Activated CD4-positive, alpha-beta memory T cell treated with anti-CD3 and anti-CD28 coated beads for 36 hours (primary cell): ENCODE measurements around the gene EREG. TPM values are rescaled to one million over a fixed set of nuclear protein-coding genes. Genes with fewer than 3 reads are reported as not detected.

Experiments used
- CTCF ChIA-PET: fragments of 350-600 bp; sonication (Branson Sonifier 250); formaldehyde crosslinking; loops from one replicate; lab custom pipeline; 2021; ENCODE audit warnings: antibody characterized with exemption, inconsistent platforms; lab: Charles Lee
- POLR2A ChIA-PET: fragments of 350-600 bp; sonication (Branson Sonifier 250); formaldehyde crosslinking; loops from one replicate; lab custom pipeline; 2021; ENCODE audit warnings: antibody characterized with exemption; lab: Charles Lee
- DNase-seq: peaks from one replicate; pipeline ENCODE4 v3.0.0-alpha.2; 2020
- H3K27ac Mint-ChIP-seq: one replicate; pipeline ENCODE4 v1.8.0; 2021; ENCODE audit warnings: mixed read lengths
- H3K27me3 Mint-ChIP-seq: one replicate; pipeline ENCODE4 v1.8.0; 2021; ENCODE audit warnings: mixed read lengths
- H3K36me3 Mint-ChIP-seq: one replicate; pipeline ENCODE4 v1.8.0; 2021; ENCODE audit warnings: mixed read lengths
- H3K4me1 Mint-ChIP-seq: one replicate; pipeline ENCODE4 v1.8.0; 2021; ENCODE audit warnings: low read depth, mixed read lengths
- H3K4me3 Mint-ChIP-seq: one replicate; pipeline ENCODE4 v1.8.0; 2021; ENCODE audit warnings: mild to moderate bottlenecking, mixed read lengths
- H3K9me3 Mint-ChIP-seq: one replicate; pipeline ENCODE4 v1.8.0; 2021; ENCODE audit warnings: mixed read lengths
- intact Hi-C: fragments of 100-400 bp; cut with micrococcal nuclease; formaldehyde crosslinking; loops from one replicate; pipeline ENCODE4 v1.15.1; 2023
- total RNA-seq, 2 experiments: library from RNA; stranded (reverse); gene quantifications; one replicate each; pipeline ENCODE4 v1.2.3, GENCODE V29; 2021

The EREG gene, protein sequence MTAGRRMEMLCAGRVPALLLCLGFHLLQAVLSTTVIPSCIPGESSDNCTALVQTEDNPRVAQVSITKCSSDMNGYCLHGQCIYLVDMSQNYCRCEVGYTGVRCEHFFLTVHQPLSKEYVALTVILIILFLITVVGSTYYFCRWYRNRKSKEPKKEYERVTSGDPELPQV
- not detected for total RNA-seq

DNA sequence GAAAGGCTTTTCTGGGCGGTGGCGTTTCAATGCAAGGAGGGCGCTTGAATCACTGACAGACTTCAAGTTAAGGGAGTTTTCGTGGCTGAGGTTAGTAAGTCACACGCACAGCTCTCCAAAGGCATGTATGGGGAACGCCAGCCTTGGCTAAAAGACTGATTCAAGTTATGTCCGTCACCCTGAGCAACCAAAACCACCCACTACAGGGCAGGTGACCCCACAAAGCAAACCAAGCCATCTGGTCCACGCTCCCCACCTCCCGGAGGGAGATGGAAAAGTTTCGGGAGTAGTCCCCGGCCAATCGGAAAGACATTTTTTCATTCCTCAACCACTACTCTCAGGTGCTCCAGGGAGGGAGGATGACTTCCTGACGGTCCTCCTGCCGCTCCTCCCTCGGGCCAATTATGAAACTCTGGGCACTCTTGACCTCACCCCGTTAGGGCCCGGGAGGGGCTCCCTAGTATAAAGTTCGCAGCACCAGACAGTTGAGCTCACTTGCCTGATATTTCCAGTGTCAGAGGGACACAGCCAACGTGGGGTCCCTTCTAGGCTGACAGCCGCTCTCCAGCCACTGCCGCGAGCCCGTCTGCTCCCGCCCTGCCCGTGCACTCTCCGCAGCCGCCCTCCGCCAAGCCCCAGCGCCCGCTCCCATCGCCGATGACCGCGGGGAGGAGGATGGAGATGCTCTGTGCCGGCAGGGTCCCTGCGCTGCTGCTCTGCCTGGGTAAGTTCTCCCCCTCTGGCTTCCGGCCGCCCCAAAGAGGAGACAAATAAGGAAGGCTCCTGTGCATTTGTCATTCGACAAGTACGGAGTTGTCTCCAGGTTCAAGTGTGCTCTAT, at the start of gene EREG:
Gene EREG (plus strand): TSS at position 494 of the 840 bp plus-strand sequence. CDS start 164 bp downstream, at position 658.
- CTCF ChIA-PET: interaction anchor here (1.0 kb wide), 1 partner anchor 311 kb away, joined by 5 read pairs; no protein-coding TSS in a partner anchor
- H3K4me1 Mint-ChIP-seq: peaks cover 10% of the 10 kb centered on the region
- no peaks in the 10 kb centered on the region for H3K36me3 Mint-ChIP-seq
- H3K27ac Mint-ChIP-seq: no peak within 1 kb of the TSS
- no peaks in the 10 kb centered on the region for H3K9me3 Mint-ChIP-seq
- POLR2A ChIA-PET: no interaction called here
- H3K27me3 Mint-ChIP-seq: peaks cover 37% of the 10 kb centered on the region
- peak within 1 kb of the TSS; percentile 47 for H3K4me3 Mint-ChIP-seq
- DNase-seq: peak; percentile 22
- intact Hi-C loops: no loop called here

DNA sequence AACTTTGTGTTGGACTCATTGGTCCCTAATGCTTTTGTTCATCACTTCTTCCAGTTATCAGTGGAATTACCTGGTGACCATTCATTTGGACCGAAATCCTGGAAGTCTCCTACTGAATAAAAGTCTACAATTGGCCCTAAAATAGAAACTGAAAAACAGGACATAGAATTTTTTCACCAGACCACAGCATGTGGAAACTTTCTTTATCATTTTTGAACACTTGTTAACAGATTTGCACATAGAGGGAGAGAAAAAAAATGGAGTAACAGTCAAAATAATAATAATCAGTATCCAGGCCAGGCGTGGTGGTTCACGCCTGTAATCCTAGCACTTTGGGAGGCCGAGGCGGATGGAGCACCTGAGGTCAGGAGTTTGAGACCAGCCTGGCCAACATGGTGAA, 49.6 kb upstream of the EREG start:
- ChIA-PET CTCF (interaction anchor here (0.7 to 1.4 kb wide), 2 partner anchors 49 to 87 kb away, joined by 3 to 4 read pairs; no protein-coding TSS in a partner anchor), POLR2A (no interaction called here)
- Mint-ChIP-seq H3K9me3 (no peaks in the 10 kb centered on the region), H3K4me3 (no peak overlapping the region), H3K27me3 (no peaks in the 10 kb centered on the region), H3K27ac (no peak overlapping the region), H3K36me3 (no peaks in the 10 kb centered on the region), H3K4me1 (no peaks in the 10 kb centered on the region)
- no peak for DNase-seq
- intact Hi-C loops: no loop called here

DNA sequence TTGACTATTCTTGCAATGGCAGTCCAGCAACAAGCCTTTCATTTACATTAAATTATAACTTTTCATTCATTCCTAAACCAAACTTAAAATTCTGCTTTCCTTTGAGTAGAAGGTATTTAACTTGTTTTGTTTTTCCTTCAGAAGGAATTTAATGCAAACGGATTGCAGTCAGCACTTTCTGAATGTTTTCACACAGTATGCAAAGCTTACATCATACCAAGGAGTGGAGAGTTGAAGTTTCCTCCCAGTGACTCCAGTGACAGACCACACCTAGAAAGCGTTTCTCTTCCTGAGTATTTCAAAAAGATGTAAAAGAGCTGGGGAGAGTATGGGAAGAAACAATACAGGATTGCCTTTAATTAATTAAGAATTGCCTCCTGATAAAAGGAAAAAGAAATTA, 48.5 kb upstream of the EREG start:
- Mint-ChIP-seq H3K9me3 (no peaks in the 10 kb centered on the region), H3K36me3 (no peaks in the 10 kb centered on the region), H3K4me1 (no peaks in the 10 kb centered on the region), H3K27me3 (peaks cover 6% of the 10 kb centered on the region), H3K4me3 (no peak overlapping the region), H3K27ac (no peak overlapping the region)
- no peak for DNase-seq
- intact Hi-C loops: no loop called here
- POLR2A ChIA-PET: no interaction called here
- CTCF ChIA-PET: interaction anchor here (1.4 kb wide), 1 partner anchor 88 kb away, joined by 4 read pairs; no protein-coding TSS in a partner anchor

DNA sequence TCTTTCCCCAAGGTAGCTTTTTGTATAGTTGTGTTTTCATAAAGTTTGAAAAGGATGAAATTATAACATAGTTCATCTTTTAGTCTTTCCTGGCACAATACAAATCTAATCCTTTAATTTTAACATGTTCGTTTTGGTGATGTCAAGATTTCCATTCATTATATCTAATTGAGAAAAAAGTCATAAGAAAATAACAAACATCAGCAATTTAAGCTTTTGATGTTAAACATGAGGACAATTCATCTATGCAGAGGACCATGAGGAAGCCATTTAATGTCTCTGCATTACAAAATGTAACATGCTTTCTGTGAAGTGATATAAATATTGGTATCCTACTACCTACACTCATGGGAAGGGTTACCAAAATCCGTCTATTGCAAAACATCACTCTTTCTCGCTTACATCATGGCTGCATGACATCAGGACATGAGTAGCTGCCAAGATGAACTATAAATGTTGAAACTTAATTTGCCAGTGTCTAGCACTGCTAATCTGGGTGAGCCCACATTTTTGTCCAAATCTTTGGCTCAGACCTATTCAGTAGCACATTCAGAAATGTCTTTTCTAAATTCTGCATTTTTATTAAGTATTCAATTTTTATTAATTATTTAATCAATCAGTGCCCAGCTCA, 47.2 kb upstream of the EREG start:
- H3K27ac Mint-ChIP-seq: no peak overlapping the region
- ChIA-PET POLR2A (no interaction called here), CTCF (no interaction called here)
- no peak for DNase-seq
- no peak overlapping the region for H3K4me3 Mint-ChIP-seq
- H3K4me1 Mint-ChIP-seq: no peaks in the 10 kb centered on the region
- H3K36me3 Mint-ChIP-seq: no peaks in the 10 kb centered on the region
- no peaks in the 10 kb centered on the region for H3K9me3 Mint-ChIP-seq
- intact Hi-C loops: no loop called here
- peaks cover 6% of the 10 kb centered on the region for H3K27me3 Mint-ChIP-seq

DNA sequence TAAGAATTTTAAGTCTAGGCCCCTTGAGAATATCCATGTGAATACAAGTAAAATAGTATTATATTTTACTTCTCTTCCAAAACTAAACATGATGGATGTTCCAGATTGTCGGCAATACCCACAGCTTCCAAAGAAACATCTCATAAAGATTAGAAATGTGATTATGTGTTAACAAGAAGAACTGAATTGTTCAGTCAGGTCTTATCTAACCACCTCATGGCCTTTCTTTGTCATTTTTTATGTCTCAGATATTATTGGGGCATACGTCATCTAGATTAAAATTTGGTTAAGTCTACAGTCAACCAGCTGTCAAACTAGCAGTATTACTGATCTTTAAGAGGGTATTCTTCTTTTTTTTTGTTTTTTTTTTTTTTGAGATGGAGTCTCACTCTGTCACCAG, 46.7 kb upstream of the EREG start:
- Mint-ChIP-seq H3K27me3 (peaks cover 6% of the 10 kb centered on the region), H3K4me3 (no peak overlapping the region), H3K36me3 (no peaks in the 10 kb centered on the region), H3K27ac (no peak overlapping the region), H3K4me1 (no peaks in the 10 kb centered on the region), H3K9me3 (no peaks in the 10 kb centered on the region)
- ChIA-PET POLR2A (no interaction called here), CTCF (interaction anchor here (0.8 kb wide), 1 partner anchor 306 kb away, joined by 3 read pairs; no protein-coding TSS in a partner anchor)
- intact Hi-C loops: no loop called here
- DNase-seq: no peak

DNA sequence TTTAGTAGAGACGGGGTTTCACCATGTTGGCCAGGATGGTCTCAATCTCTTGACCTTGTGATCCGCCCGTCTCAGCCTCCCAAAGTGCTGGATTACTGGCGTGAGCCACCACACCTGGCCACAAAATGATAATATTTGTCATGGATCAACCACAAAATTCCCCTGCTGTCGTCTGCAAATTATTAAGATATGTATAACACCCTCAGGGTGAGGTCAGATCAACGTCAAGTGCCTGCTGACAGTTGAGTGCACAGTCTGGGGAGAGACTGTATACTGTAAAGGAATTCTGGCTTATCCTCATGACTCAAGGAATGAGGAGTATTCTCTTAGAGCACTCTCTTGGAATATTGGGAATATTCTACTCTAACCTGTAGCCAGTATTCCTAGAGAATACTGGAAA, 45.5 kb upstream of the EREG start:
- ChIA-PET CTCF (interaction anchor here (0.6 to 2.2 kb wide), 6 partner anchors 39 to 305 kb away, joined by 3 to 8 read pairs (median 4); no protein-coding TSS in a partner anchor), POLR2A (no interaction called here)
- Mint-ChIP-seq H3K9me3 (no peaks in the 10 kb centered on the region), H3K27ac (no peak overlapping the region), H3K36me3 (no peaks in the 10 kb centered on the region), H3K27me3 (peaks cover 11% of the 10 kb centered on the region), H3K4me3 (no peak overlapping the region), H3K4me1 (no peaks in the 10 kb centered on the region)
- intact Hi-C loops: no loop called here
- DNase-seq: no peak

DNA sequence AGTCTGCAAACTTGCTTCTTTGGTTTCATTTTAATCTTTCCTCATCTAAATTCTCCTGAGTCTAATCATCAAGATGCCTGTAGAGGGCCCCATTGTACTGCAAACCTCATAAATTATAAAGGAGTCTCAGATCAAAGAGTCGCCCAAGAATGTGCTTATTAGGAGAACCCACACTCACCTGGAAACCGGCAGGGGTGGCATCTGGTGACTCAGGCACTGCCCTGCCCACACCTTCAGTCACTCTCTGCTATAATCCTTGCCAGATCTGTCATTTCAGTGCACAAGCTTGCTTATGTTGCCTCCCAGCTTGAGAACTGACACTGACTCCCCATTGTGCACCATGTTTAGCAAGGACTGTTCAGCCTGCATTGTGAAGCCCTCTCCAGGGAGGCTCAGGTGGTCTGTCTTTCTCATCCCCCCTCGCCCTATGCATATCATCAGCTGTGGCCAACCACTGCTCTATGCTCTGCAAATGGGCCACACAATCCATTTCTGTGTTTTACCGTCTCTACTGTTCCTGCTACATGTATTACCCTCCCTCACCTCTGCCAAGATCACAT, 44.3 kb upstream of the EREG start:
- intact Hi-C loops: loop anchor here (1.0 to 2.0 kb wide), 4 partner anchors 212 to 355 kb away; no protein-coding TSS in a partner anchor
- ChIA-PET POLR2A (no interaction called here), CTCF (interaction anchor here (1.0 to 2.7 kb wide), 12 partner anchors 52 to 554 kb away, joined by 3 to 14 read pairs (median 5); no protein-coding TSS in a partner anchor)
- no peaks in the 10 kb centered on the region for H3K9me3 Mint-ChIP-seq
- peaks cover 14% of the 10 kb centered on the region for H3K27me3 Mint-ChIP-seq
- no peaks in the 10 kb centered on the region for H3K36me3 Mint-ChIP-seq
- H3K4me1 Mint-ChIP-seq: no peaks in the 10 kb centered on the region
- peak; percentile 48 for DNase-seq
- no peak overlapping the region for H3K27ac Mint-ChIP-seq
- H3K4me3 Mint-ChIP-seq: no peak overlapping the region

DNA sequence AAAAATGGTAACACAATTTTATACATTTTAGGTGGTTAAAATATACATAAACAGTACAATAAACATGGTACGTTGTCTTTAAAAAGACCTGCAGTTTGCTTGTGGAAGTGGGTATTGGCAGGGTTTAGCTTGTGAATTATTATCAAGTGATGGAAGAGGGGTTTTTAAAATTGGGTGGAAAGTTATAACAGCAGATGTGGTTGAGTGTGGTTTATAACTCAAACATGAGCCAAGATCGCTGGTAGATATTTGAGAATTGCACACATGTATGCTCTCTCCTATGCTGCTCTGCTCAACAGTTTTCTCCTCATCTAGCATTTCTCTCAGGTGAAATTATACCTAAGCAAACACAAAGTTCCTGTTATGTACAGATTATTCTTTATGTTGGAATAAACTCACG, 42.6 kb upstream of the EREG start:
- H3K4me3 Mint-ChIP-seq: no peak overlapping the region
- ChIA-PET POLR2A (no interaction called here), CTCF (interaction anchor here (2.0 to 2.7 kb wide), 3 partner anchors 94 to 354 kb away, joined by 5 to 14 read pairs (median 9); no protein-coding TSS in a partner anchor)
- no peaks in the 10 kb centered on the region for H3K36me3 Mint-ChIP-seq
- H3K27ac Mint-ChIP-seq: no peak overlapping the region
- DNase-seq: no peak
- no peaks in the 10 kb centered on the region for H3K9me3 Mint-ChIP-seq
- H3K4me1 Mint-ChIP-seq: no peaks in the 10 kb centered on the region
- peaks cover 16% of the 10 kb centered on the region for H3K27me3 Mint-ChIP-seq
- intact Hi-C loops: no loop called here

DNA sequence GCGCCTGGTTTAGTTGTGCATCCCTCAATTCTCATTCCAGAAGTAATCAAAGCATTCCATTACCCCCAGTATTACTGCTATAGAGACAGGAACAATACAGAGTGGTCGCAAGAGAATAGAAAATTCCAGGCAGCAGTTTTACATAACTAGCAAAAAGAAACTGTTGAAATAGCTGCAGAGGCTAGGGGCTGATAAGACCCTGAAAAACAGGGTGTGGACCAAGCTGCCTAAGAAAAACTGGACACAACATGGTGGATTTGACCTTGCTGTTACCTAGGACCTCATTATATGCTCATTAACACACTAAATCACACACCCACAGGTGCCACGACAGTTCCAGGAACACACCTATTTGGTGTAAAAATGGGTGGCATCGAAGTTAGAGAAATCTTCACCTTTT, 41.3 kb upstream of the EREG start:
- H3K27ac Mint-ChIP-seq: no peak overlapping the region
- ChIA-PET POLR2A (no interaction called here), CTCF (interaction anchor here (2.0 kb wide), 1 partner anchor 95 kb away, joined by 5 read pairs; no protein-coding TSS in a partner anchor)
- no peak for DNase-seq
- H3K4me3 Mint-ChIP-seq: no peak overlapping the region
- H3K9me3 Mint-ChIP-seq: no peaks in the 10 kb centered on the region
- peaks cover 17% of the 10 kb centered on the region for H3K27me3 Mint-ChIP-seq
- H3K4me1 Mint-ChIP-seq: no peaks in the 10 kb centered on the region
- no peaks in the 10 kb centered on the region for H3K36me3 Mint-ChIP-seq
- intact Hi-C loops: no loop called here

DNA sequence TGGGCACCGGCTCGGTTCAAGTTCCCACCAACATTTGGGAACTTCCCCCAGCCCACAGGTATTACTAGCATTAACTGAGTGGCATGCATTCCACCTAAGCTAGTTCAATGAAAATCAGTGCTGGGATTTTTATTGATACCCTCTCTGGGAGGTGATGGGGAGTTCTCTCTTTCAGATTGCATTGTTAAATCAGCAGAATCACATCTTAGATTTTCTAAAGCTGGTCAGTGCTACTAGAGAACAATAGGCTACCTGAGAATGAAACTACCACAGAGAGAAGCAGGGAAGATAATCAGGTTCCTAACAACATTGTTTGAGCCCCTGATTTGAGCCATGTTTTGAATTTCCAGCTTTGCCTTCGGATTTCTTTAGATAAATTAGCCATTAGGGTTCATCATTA, 40.7 kb upstream of the EREG start:
- Mint-ChIP-seq H3K4me1 (no peaks in the 10 kb centered on the region), H3K27ac (no peak overlapping the region), H3K36me3 (no peaks in the 10 kb centered on the region), H3K27me3 (peaks cover 20% of the 10 kb centered on the region), H3K9me3 (no peaks in the 10 kb centered on the region), H3K4me3 (no peak overlapping the region)
- ChIA-PET CTCF (no interaction called here), POLR2A (no interaction called here)
- intact Hi-C loops: no loop called here
- no peak for DNase-seq

DNA sequence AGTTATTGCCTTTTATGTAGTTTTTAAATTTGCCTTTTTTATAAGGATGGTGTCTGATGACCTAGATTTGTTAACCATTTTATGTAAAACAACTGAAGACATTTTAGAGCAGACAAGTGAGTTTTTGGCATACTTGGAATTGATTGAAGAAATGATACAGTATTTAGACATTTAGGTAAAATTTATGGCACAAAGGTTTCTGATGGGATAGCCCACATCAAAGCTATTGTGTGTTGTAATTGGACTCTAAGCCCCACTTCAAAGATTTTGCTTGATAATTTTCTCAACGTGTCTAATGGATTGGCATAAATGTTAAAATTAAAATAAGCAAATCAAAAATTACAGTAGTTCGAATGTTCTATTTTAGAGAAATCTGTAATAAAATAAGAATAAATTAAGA, 39.1 kb upstream of the EREG start:
- H3K27ac Mint-ChIP-seq: no peak overlapping the region
- ChIA-PET CTCF (no interaction called here), POLR2A (no interaction called here)
- H3K27me3 Mint-ChIP-seq: peaks cover 17% of the 10 kb centered on the region
- no peaks in the 10 kb centered on the region for H3K36me3 Mint-ChIP-seq
- H3K4me3 Mint-ChIP-seq: no peak overlapping the region
- no peaks in the 10 kb centered on the region for H3K9me3 Mint-ChIP-seq
- DNase-seq: no peak
- no peaks in the 10 kb centered on the region for H3K4me1 Mint-ChIP-seq
- intact Hi-C loops: no loop called here

DNA sequence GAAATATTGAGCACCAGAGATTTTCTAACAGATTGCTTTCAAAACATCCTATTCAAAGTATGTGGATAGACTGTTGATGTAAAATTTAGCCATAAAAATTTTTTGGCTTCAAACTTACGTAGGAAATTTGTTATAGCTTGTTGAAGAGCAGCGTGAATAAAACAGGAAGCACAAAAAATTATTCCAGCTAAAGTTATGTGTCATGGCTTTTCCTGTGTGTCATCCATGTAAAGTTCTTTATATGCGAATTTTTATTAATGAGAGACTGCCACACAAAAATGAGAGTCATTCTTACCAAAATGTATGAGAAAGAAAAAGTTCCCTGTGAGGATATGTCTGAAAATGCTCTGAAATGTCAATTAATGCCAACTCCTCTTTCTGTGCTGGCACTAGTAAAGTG, 37.2 kb upstream of the EREG start:
- ChIA-PET CTCF (no interaction called here), POLR2A (no interaction called here)
- Mint-ChIP-seq H3K4me1 (no peaks in the 10 kb centered on the region), H3K9me3 (no peaks in the 10 kb centered on the region), H3K36me3 (no peaks in the 10 kb centered on the region), H3K27ac (no peak overlapping the region), H3K27me3 (peaks cover 16% of the 10 kb centered on the region), H3K4me3 (no peak overlapping the region)
- DNase-seq: no peak
- intact Hi-C loops: no loop called here
